CD4-positive, alpha-beta T cell treated with Interleukin-12 subunit alpha and Interleukin-12 subunit beta, for 1 hour (primary cell): Measurements from ENCODE around the gene SLC34A3.
A peak's percentile ranks its signal among the peaks of the same experiment; 100 is the strongest.

ENCODE experiments used
- DNase-seq: peaks from one replicate; pipeline ENCODE4 v3.0.0-alpha.2; 2020

Gene SLC34A3

DNA sequence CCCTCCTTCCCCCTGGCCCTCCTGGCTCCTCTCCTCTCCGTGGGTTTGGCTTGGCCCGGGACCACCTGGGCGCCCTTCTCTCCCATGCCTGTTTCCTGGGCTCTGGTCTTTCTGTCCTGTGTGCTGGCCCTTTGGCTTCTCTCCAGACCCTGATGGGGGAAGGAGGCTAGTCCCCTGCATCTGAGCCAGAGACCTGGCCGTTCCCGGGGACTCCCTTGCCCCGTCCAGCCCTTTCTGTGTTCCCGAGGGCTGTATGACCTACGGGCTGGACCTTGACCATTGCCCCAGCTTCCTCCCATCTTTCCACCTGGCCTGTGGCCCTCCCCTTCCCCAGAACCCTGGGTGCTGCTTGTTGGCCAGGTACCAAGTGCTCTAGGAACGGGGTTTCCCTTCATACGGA is 32.8 kb downstream of the SLC34A3 start:
- no peak for DNase-seq

DNA sequence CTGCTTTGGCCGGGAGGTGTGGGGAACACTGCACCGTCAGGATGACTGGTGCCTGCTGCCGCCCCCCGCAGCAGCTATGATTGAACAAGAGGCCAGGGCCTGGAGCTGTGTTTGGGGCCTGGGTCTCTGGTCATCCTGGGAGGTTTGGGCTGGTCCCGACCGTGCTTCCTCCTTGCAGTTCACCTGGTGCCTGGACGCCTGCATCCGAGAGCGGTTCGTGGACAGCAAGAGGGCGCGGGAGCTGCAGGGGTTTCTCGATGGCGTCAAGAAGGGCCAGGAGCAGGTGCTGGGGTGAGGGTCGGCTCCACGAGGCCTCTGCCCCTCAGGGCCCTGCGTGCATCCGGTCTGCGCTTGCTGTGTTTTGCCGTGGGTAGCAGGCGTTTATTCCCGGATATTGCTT is 33.4 kb downstream of the SLC34A3 start:
- DNase-seq: no peak

DNA sequence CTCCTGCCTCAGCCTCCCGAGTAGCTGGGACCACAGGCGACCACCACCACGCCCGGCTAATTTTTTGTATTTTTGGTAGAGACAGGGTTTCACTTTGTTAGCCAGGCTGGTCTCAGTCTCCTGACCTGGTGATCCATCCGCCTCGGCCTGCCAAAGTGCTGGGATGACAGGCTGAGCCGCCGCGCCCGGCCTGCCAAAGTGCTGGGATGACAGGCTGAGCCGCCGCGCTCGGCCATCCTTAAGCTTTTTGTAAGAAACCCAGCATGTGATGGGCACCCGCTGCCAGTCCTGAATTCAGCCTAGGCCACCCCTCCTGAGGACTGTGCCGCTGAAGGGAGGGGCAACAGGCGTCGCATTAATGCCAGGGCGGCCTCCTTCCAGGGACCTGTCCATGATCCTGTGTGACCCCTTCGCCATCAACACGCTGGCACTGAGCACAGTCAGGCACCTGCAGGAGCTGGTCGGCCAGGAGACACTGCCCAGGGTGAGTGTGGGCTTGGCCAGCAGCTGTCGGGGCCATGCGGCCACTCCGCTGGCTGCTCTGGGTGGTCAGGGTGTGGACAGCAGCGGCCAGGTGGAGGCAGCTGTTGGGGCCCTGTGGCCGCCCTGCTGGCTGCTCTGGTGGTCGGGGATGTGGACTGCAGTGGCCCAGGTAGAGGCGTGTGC is 34.9 kb downstream of the SLC34A3 start:
- DNase-seq: no peak

DNA sequence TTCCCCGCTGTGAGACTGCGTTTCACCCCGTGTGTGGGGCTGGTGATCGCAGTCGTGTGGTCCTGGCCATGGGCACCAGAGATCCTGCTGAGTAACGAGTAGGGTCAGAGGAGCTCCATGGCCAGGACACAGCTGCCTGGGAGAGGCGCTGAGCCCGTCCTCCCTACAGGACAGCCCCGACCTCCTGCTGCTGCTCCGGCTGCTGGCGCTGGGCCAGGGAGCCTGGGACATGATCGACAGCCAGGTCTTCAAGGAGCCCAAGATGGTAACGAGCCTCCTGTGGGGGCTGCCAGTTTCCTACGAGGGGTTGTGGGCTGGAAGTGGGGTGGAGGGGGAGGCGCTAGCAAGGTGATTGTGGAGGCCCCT is 35.4 kb downstream of the SLC34A3 start:
- DNase-seq: no peak

DNA sequence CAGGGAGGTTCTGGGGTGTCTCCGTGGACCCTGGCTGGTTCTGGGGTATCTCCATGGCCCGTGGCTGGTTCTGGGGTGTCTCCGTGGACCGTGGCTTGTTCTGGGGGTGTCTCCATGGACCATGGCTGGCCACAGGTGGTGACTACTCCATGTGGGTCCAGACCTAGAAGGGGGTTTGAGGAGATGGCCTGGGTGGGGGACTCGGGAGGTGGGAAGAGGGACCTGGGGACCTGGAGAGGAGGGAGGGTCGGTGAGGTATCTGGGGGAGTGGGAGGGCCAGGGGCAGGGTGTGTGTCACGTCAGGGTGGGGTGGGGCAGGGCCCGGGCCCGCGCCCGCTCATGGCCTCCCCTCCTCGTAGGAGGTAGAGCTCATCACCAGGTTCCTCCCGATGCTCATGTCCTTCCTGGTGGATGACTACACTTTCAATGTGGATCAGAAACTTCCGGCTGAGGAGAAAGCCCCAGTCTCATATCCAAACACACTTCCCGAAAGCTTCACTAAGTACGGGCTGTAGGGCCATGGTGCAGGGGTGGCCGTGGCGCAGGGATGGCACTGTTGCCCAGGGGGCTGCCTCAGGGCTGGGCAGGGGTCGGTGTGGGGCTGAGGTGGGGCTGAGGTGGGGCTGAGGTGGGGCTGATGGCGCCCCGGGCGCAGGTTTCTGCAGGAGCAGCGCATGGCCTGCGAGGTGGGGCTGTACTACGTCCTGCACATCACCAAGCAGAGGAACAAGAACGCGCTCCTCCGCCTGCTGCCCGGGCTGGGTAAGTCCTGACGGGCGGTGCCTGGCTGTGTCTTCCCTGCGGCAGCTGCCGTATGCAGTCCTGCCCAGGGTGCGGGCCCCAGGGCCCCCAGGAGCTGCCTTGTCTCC is 36.1 kb downstream of the SLC34A3 start:
- no peak for DNase-seq

DNA sequence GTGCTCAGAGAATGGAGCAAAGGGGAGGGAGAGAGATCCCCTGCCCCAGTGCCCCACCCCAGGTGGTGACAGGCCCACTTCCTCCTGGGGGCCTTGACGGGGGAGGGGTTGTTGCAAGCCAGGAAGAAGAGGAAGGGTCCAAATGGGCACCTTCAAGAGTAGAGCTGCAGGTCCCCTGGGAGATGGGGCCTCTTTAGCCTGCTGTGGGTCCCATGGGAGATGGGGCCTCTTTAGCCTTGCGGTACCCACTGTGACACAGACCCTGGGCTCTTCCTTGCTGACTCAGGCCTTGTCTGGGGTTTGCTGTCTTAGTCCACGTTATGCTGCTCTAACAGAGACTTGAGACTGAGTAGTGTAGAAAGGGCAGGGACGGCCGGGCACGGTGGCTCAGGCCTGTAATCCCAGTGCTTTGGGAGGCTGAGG is 37.2 kb downstream of the SLC34A3 start:
- DNase-seq: no peak

DNA sequence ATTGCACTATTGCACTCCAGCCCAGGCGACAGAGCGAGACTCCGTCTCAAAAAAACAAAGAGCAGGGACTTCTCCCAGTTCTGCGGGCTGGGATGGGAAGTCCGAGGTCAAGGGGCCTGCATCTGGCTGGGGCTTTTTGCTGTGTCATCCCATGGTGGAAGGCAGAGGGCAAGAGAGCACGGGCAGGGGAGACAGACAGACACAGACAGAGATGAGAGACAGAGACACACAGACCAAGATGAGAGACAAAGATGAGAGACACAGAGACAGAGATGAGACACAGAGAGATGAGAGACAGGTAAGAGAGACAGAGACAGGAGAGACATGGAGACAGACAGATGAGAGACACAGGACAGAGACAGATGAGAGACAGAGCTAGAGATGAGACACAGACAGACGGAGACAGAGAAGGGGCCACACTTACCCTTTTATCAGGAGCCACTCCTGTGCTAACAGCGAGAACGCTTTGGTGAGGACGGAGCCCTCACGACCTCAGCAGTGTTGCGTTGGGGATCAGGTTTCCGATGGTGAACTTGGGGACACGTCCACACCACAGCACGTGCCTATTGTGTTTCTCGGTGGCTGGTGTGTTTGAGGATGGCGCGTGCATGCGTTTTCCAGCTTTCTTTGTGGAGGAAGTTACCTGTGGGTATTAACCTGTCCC is 38.0 kb downstream of the SLC34A3 start:
- DNase-seq: no peak

DNA sequence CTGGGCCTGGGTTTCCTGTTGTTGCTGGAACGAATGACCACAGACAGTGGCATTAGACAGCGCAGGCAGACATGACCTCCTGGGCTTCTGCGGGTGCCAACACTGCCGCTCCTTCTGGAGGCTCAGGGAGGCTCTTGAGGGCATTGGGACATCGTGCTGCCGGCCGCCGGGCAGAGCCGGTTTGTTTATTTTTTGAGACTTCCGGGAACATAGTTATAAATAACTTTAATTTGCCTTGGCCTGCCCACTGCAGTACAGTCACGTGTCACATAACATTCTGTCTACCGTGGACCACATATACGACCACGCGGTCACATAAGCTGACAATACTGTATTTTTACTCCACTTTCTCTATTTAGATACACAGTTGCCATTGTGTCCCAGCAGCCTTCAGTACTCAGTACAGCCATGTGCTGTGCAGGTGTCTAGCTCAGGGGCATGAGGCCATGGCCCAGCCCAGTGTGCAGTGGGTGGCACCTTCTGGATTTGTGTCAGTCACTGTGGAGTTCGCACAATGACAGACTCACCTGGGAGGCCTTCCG is 38.6 kb downstream of the SLC34A3 start:
- no peak for DNase-seq

DNA sequence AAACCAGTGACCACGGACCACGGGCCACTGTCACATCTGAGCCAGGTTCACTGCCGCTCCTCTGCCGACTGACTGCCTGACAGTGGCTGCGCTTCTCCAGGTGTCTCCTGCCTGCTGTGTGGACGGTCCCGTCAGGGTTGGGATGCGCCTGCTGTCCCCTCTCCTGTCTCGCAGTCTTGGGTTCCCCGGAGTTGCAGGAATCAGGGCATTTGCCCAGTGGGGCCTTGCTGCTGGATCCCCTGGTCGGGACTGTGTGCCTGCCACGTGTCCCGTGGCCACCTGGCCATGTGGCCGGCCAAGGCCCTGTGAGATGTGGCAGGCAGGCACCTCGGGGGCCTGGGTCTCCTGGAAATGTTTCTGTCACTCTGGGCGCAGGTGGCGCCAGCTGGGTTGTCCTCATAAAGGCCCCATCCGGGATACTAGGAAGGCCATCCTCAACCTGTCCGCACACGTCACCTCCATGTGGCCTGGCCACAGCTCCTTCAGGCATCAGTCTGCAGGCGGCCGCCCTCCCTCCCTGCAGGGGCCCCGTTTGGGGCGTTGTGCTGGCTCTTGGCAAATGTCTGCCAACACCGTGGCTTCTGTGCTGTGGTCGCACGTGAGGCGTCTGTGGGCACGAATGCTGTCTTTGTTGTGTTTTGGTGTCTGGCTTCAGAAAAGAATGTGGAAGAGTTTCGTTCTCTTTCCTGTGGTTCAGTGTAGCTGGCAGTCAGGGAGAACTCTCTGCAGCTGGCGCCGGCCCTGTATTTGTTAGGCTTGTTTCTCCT is 40.4 kb downstream of the SLC34A3 start:
- peak; percentile 17 for DNase-seq

DNA sequence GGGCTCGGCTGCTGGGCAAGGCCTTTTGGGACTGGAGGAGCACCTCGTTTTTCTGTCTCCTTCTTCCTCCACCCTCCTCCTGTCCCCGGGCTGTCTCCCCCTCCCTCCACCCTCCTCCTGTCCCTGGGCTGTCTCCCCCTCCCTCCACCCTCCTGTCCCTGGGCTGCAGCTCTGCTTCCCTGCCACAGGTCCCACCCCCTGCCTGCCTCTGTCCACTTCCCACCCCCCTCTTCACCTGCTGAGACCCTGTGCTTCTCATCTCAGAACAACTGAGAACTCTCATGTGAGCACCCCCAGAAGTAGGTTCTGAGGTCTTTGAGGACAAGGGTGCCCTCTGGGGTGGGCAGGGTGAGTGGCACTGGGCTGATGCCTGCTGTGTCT is 41.0 kb downstream of the SLC34A3 start:
- DNase-seq: no peak

DNA sequence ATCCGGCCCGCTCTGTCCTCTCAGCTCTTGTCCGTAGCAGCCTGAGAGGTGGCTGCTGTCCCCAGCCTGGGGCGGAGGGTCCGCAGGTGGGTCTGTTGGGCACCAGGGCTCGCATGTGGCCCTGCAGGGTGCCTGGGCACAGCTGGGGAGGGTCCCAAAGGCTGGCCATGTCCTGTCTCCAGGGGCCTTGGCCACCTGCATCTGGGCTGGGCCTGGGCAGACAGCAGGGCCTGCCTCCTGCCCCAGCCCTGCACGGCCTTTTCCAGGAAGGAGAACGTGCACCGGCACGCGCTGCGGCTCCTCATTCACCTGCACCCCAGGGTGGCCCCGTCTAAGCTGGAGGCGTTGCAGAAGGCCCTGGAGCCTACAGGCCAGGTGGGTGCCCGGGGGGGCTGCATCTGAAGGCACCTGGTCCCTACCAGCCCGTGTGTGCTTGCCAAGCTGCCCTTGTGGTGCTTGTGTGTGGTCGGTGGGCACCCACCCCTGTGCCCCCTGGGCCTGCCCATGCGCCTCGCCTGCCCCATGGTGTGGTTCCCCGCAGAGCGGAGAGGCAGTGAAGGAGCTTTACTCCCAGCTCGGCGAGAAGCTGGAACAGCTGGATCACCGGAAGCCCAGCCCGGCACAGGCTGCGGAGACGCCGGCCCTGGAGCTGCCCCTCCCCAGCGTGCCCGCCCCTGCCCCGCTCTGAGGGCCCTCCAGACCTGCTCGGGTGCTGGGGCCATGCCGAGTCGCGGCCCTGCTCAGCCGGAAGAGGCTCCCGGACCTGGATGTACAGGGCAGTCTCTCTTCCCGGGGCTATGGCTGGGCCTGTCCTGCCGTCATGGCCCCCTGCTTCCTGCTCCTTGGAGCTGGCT is 41.8 kb downstream of the SLC34A3 start:
- no peak for DNase-seq

DNA sequence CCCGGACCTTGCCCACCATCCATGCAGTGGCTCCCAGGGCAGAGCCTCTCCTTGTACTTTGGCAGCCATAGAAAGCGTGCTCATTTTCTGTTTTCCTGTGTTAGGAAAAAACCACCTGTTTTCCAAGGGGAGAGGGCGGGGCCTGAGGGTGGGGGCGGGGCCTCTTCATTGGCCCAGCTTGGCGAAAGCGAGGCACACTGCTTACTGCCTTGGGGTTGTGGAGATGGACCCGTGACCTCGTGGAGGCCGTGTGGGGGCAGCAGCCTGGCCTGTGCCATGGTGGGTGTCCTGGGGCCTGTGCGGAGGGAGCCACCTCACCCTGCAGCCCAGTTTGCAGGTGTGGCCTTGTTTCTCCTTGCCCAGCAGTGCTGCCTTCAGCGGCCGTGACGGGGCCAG is 42.4 kb downstream of the SLC34A3 start:
- no peak for DNase-seq

DNA sequence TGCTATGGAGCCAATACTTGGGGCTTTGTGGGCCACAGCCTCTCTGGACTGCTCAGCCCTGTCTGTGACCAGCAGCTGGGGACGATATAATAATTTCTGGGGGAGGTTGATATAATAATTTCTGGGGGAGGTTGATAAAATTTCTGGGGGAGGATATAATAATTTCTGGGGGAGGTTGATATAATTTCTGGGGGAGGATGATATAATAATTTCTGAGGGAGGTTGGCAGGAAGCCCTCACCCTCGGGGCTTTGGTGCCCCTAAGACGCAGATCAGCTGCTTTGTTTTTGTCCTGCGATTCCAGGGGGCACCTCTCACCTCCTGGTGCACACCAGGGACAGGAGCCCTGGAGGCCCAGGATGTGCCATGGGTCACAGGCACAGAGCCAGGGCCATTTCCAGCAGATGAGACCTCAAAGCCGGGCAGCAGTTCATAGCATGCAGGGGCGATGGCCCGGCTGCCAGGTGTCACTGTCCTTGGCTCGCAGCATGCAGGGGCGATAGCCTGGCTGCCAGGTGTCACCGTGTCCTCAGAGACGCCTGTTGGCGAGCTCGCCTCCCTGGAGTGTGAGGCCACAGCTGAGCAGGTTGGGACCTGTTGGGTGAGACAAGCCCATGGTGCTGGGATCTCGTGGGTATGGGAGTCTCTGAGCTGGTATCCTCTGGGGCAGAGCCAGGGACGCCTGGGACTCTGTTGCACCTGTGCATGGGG is 43.1 kb downstream of the SLC34A3 start:
- no peak for DNase-seq

DNA sequence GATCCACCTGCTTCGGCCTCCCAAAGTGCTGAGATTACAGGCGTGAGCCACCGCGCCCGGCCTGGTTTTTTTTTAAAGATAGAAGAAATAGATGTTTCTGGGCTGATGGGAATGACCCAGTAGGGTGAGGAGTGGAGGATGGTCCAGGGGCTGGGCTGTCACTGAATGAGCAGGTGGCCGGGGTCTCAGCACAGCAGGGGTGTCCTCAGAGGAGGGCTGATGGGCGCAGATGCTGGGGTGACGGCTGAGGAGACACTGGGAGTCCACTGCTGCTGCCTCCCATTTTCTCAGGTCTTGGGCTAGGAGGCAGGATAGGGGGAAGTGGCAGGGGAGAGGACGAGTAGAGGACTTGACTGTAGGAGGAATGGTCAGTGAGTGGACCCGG is 44.5 kb downstream of the SLC34A3 start:
- DNase-seq: no peak

DNA sequence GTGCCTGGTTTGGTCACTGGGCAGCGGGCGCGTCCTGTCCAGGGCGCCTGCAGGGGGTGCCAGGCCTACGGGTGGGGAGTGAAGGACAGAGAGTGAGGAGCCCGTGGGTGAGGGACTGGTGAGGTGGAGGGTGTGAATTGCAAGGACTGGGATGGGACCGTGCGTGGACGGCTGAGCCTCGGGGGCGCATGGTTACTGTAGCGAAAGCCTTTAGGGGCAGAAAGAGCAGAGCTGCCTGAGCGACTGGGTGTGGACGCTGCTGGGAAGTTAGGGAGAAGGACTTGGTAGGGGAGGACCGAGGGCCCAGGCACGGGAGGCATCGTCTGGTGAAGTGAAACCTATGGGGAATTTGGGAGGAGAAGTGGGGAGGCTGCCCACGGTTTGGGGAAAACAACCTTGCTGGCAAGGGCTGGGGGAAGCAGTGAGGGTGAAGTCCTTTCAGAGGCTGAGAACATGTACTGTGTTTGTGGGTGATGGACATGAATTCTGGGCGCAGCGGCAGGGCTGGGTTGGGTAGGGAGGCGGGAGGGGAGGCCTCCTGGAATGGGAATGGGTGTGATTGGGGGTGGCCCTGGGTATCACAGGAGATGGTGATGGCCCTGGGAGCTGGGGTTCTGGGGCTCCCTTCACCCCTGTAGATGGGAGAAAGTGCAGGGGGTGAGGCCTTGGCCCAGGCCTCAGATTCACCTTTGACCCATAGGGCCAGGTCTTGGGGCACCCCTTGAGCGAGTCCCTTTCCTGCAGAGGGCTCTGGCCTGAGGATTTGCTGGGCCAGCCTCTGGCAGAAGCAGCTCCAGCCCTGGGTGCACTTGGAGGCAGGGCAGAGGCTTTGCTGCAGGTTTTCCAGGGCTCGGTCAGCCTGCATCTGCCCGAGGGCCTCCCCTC is 45.1 kb downstream of the SLC34A3 start:
- DNase-seq: no peak

DNA sequence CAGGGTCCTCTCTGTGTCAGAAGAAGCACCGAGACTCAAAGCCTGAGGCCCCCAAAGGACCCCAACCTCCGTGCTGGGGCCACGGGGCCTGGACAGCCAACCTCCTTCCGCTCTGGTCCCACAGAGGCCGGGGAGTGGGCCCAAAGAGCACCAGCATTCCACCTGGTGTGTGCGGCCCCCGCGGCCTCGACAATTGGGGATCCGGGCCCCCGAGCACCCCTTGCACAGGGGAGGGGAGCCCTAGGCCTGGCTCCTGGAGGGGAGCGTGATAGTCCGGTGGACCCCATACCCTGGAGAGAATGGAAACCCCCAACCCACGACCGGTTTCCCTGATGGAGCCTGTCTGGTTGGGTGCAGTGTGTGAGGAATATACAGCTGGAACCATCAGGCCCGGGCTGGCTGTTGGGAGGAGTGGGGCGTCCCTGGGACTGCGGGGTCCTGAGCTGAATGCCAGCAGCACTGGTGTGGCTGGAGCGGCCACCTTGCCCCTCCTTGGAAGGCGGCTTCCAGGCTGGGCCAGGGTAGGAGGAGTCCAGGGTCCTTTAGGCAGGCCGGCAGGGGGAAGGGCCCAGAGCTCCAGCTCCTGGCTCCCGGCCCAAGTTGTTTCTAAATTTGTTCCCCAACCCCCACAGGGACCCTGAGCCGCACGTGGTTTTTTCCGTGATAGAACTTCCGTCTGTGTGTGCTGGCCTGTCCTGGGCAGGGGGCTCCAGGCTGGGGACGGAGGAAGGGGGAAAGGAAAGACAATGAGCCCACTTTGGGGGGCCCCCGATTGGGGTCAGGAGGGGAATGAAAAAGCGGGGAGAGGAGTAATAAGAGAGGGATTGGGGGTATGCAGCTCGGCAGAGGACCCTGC is 46.0 kb downstream of the SLC34A3 start:
- DNase-seq: no peak

DNA sequence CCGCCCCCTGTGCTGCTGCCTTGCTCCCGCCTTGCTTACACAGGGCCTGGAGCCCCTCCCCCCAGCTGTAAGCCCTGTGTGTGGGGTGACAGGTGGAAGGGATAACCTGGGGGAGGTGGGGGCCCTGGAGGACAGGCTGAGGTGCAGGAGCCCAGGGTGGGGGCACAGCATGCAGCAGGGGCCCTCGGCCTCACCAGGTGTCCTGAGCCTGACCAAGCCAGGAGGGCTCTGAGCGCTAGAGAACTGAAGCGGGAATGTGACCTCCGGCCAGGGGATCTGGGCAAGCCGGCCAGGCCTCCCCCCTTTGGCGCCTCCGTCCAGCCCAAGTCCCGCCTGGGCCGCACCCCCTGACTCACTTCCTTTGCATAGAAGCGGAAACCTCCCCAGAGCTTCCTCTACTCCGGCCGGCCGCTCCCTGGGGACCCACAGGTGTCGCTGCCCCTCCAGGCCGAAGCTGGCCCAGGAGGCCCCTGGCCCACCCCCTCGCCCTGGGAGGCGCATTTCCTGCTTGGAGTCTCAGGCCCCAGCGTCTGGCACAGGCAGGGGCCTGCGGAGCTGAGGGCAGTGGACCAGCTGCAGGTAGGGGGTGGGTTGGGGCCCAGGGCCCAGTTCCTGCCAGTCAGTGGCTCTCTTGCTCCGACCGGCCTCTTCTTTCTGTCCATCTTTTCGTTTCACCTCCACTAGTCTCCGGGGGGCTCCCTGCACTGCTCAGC is 46.8 kb downstream of the SLC34A3 start, which contains the start of gene TOR4A:
TSS of gene TOR4A (plus strand) at position 398 of the 713 bp plus-strand sequence. CDS start 964 bp downstream, outside the sequence.
- DNase-seq: peak; percentile 32

DNA sequence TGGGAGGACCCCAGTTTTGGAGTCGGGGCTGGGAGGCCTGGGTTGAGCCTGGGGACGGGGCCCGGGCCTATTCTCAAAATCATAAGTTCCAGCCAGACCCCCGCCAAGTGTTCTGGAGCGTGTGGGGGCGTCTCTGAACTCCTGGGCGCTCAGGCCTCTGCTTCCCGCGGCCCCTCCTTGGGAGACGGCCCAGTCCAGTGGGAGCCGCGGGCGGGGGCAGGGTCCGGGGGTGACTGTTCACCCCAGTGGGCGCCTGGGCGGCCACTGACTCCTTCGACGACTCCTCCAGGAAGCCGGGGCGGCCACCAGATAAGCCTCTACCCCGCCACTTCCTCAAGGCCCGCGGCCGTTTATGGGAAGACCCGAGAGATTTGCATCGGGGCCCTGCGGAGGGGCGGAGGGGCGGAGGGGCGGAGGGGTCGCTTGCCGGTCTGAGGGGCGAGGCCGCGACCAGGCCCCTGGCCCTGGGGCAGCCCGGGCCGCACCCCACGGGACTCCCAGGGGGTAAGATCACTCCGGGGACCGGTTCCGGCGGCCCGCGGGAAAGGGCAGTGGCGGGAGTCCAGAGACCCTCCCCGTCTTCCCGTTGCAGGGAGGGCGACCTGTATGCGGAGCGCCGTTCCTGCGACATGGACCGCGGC is 47.5 kb downstream of the SLC34A3 start:
- no peak for DNase-seq
